Activated naive CD8-positive, alpha-beta T cell treated with anti-CD3 and anti-CD28 coated beads, Interleukin-2, amount 10 ng/mL, durations not matched to agents 7 days and 5 days (primary cell): ENCODE measurements around the gene COL6A1. TPM values are rescaled to one million over a fixed set of nuclear protein-coding genes. Genes with fewer than 3 reads are reported as not detected.

Experiments
- ATAC-seq: fragments of 150-1000 bp; cut with Tn5 transposase; one replicate; pipeline ENCODE4 v1.10.0; 2021; ENCODE audit warnings: low read depth, moderate library complexity
- POLR2A ChIA-PET: fragments of 350-600 bp; sonication (Branson Sonifier 250); formaldehyde crosslinking; loops from one replicate; lab custom pipeline; 2021; ENCODE audit warnings: antibody characterized with exemption; lab: Charles Lee
- DNase-seq: peaks from one replicate; pipeline ENCODE4 v3.0.0; 2021
- H3K27ac Mint-ChIP-seq: one replicate; pipeline ENCODE4 v1.8.0; 2022; ENCODE audit warnings: mild to moderate bottlenecking, mixed read lengths
- H3K27me3 Mint-ChIP-seq: one replicate; pipeline ENCODE4 v1.8.0; 2022; ENCODE audit warnings: mild to moderate bottlenecking, moderate library complexity, mixed read lengths
- H3K36me3 Mint-ChIP-seq: one replicate; pipeline ENCODE4 v1.8.0; 2021; ENCODE audit warnings: mild to moderate bottlenecking, mixed read lengths
- H3K4me1 Mint-ChIP-seq: one replicate; pipeline ENCODE4 v1.8.0; 2021; ENCODE audit warnings: mixed read lengths
- H3K4me3 Mint-ChIP-seq: one replicate; pipeline ENCODE4 v1.8.0; 2022; ENCODE audit warnings: mild to moderate bottlenecking, moderate library complexity, mixed read lengths
- H3K9me3 Mint-ChIP-seq: one replicate; pipeline ENCODE4 v1.8.0; 2021; ENCODE audit warnings: mixed read lengths
- total RNA-seq, 2 experiments: library from RNA; stranded (reverse); gene quantifications; one replicate each; pipeline ENCODE4 v1.2.3, GENCODE V29; 2021

The COL6A1 gene
- total RNA-seq, 2 experiments from 2014 or later = 3.5 to 3.8 TPM

DNA sequence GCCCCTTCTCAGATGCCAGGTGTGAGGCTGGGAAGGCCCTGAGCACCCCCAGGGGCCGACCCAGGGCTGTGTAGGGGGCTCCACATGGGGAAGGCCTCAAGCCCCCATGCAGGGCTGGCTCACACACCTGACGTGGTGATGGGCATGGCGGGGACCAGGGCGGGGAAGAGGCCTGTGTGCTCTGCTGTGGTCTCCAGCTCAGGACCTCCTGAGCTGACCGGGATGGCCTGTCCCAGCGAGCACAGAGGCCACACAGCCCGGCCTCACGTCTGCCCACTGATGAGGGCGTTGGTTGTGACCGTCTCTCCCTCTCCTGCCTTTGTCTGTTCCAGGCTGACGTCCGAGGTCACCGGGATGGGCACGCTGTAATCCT, 40.2 kb upstream of the COL6A1 start:
- no peaks in the 10 kb centered on the region for H3K36me3 Mint-ChIP-seq
- peaks cover 2% of the 10 kb centered on the region for H3K27me3 Mint-ChIP-seq
- H3K9me3 Mint-ChIP-seq = no peaks in the 10 kb centered on the region
- H3K4me3 Mint-ChIP-seq = no peak overlapping the region
- no peak for ATAC-seq
- POLR2A ChIA-PET = no interaction called here
- no peak overlapping the region for H3K27ac Mint-ChIP-seq
- no peaks in the 10 kb centered on the region for H3K4me1 Mint-ChIP-seq
- no peak for DNase-seq

DNA sequence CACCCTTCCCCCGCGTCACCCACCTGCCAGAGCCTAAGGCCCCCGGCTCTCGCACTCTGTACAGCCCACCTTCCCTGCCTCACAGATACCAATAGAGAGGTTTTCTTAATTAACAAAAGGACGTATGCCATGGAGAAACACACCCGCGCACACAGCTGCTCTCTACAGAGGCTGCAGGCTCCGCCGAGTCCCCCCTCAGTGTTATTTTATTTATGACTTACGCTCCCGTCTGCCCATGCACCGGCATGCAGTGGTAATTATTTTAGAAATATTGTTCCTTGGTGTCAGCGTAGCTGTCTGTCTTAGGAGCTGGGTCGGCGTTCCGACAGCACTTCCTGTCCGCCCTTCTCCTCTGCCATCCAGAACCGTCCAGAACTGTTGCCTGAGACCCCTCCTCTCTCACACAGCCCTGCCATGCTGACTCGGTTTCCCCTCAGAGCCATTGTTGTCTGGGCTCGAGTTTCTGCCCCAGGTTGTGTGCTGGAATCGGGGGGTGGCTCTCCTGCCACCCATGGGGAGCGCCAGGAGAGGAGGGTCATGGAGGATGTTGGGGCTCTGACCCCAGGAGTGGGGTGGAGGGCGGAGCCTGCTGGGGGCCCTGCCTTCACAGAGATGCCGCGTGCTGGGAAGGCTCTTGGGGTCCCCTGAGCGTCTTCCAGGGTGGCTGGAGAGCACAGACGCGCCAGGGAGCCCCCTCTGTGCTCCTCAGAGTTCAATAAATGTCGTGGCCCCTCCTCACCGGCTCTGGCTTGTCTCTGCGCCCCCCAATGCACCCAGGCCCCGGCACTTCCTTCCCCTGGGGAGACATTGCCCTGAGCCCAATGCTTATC, 39.6 kb upstream of the COL6A1 start:
- Mint-ChIP-seq H3K4me1 (no peaks in the 10 kb centered on the region), H3K27ac (no peak overlapping the region), H3K36me3 (no peaks in the 10 kb centered on the region), H3K27me3 (peaks cover 2% of the 10 kb centered on the region), H3K9me3 (no peaks in the 10 kb centered on the region), H3K4me3 (no peak overlapping the region)
- DNase-seq (no peak), ATAC-seq (no peak)
- POLR2A ChIA-PET = no interaction called here

DNA sequence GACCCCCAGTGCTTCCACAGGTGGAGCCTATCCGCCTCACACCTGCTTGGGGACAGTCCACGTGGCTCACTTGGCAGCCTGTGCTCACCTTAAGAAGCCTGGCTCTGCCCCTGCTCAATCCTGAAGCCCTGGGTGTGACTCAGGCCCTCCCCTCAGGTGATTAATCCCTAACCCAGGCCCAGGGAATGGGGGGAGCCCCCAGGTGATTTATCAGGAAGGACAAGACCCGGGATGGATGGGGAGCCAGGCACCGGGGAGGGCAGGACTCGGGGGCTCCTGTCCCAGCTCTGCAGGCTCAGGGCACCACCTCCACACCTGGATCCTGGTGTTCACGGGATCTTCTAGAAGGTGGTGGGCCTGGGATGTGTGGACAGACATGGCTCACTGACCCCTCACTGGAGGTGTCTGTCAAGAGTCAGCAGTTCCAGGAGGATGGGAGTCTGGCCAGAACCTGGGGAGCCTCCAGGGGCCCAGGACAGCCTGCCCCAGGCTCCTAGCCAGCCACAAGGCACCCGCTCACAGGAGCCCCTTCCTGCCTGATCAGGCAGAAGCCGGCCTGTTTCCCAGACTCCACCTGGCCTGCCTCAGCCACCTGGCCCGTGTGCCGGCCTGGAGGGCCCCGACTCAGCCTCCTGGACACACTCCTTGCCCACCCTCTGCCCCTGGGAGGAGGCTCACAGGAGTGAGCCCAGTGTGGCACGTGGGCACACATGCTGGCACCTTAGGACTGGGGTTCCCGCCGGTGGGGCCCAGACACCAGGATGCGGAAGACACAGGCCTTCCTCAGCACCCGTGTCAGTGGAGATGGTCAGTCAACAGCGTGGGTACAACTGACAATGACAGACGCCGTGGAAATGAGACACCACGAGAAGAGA, 38.6 kb upstream of the COL6A1 start:
- Mint-ChIP-seq H3K27ac (no peak overlapping the region), H3K4me3 (no peak overlapping the region), H3K36me3 (no peaks in the 10 kb centered on the region), H3K27me3 (no peaks in the 10 kb centered on the region), H3K9me3 (no peaks in the 10 kb centered on the region), H3K4me1 (no peaks in the 10 kb centered on the region)
- POLR2A ChIA-PET = no interaction called here
- DNase-seq = no peak
- no peak for ATAC-seq

DNA sequence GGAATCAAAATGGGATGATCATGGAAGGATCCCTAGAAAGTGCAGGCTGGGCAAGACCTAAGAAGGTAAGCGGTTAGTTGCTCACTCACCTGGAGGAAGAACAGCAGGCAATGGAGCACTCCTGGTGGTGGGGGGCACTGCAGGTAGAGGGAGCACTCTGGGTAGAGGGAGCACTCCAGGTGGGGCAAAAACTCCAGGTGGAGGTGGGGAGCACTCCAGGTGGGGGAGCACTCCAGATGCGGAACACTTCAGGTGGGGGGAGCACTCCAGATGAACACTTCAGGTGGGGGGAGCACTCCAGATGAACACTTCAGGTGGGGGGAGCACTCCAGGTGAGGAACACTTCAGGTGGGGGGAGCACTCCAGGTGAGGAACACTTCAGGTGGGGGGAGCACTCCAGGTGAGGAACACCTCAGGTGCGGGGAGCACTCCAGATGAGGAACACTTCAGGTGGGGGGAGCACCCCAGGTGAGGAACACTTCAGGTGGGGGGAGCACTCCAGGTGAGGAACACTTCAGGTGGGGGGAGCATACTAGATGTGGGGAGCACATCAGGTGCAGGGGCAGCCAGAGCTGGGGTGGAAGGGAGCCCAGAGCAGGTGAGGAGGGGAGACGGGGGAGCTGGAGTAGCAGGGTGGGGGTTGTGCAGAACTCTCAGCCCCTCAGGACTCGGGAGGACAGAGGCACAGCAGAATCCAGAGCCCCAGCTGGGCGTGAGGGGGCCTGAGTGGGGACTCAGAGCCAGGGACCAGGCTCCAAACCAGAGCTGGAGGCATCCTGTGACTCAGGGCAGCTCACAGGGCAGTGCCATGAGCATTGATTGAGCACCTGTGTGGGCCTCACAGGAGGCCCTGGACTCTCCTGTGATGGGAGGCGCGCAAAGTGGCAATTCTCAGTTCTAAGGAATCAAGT, 37.7 kb upstream of the COL6A1 start:
- H3K36me3 Mint-ChIP-seq = no peaks in the 10 kb centered on the region
- DNase-seq = no peak
- H3K9me3 Mint-ChIP-seq = no peaks in the 10 kb centered on the region
- no peaks in the 10 kb centered on the region for H3K27me3 Mint-ChIP-seq
- no peak for ATAC-seq
- no peak overlapping the region for H3K27ac Mint-ChIP-seq
- H3K4me1 Mint-ChIP-seq = no peaks in the 10 kb centered on the region
- no peak overlapping the region for H3K4me3 Mint-ChIP-seq
- POLR2A ChIA-PET = no interaction called here

DNA sequence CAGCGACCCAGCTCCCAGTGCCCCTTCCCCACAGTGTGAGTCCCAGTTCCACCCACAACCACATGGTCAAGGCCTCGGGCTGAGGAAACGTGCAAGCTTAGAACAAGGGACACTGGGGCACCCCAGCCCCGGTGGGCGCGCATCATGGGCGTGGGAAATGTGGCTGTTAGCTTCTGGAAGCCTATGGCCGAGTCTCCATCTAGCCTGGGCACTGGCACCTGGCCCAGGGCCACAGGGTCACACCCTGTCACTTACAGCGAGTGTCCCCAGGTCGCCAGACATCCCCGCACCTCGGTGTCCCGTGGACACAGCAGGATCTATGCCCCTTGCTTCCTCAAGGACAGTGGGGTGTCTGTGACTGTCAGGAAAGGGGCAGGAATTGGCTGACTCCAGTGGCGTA, 37.0 kb upstream of the COL6A1 start:
- Mint-ChIP-seq H3K9me3 (no peaks in the 10 kb centered on the region), H3K27me3 (no peaks in the 10 kb centered on the region), H3K4me3 (no peak overlapping the region), H3K4me1 (no peaks in the 10 kb centered on the region), H3K27ac (no peak overlapping the region), H3K36me3 (no peaks in the 10 kb centered on the region)
- no peak for ATAC-seq
- no peak for DNase-seq
- POLR2A ChIA-PET = no interaction called here

GRCh38 chr21:45945066-45945867, 36.3 kb upstream of the COL6A1 start:
- Mint-ChIP-seq H3K36me3 (no peaks in the 10 kb centered on the region), H3K27ac (no peak overlapping the region), H3K4me1 (no peaks in the 10 kb centered on the region), H3K4me3 (no peak overlapping the region), H3K27me3 (no peaks in the 10 kb centered on the region), H3K9me3 (no peaks in the 10 kb centered on the region)
- ATAC-seq (no peak), DNase-seq (no peak)
- POLR2A ChIA-PET = no interaction called here

- H3K9me3 Mint-ChIP-seq = no peaks in the 10 kb centered on the region
- H3K4me3 Mint-ChIP-seq = no peak overlapping the region
- POLR2A ChIA-PET = no interaction called here
- H3K36me3 Mint-ChIP-seq = no peaks in the 10 kb centered on the region
- no peak for DNase-seq
- no peak for ATAC-seq
- no peaks in the 10 kb centered on the region for H3K4me1 Mint-ChIP-seq
- H3K27me3 Mint-ChIP-seq = no peaks in the 10 kb centered on the region
- H3K27ac Mint-ChIP-seq = no peak overlapping the region
Observed at GRCh38 chr21:45945868-45946210, 35.7 kb upstream of the COL6A1 start.

DNA sequence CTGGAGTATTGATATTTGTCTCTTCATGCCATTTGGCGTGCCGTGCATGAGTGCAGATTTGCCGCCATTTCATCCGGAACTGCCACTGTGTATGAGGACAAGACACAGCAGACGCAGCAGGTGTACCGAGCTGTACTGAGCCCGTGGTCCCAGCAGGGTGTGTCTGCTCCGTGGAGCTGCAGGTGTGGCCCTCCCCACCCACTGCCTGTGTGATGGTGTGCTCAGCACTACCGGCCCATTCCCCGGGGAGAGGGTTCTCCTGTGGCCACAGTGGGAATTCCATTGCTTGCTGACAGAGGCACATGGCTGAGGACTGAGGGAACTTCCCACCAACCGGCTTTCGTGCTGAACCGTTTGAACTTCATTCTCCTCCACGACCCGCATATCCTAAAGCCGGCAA, 34.3 kb upstream of the COL6A1 start:
- no peaks in the 10 kb centered on the region for H3K36me3 Mint-ChIP-seq
- H3K27ac Mint-ChIP-seq = no peak overlapping the region
- peaks cover 3% of the 10 kb centered on the region for H3K27me3 Mint-ChIP-seq
- POLR2A ChIA-PET = no interaction called here
- H3K4me3 Mint-ChIP-seq = no peak overlapping the region
- no peak for ATAC-seq
- no peak for DNase-seq
- no peaks in the 10 kb centered on the region for H3K4me1 Mint-ChIP-seq
- no peaks in the 10 kb centered on the region for H3K9me3 Mint-ChIP-seq

GRCh38 chr21:45947716-45948255, 33.8 kb upstream of the COL6A1 start:
- no peak for ATAC-seq
- Mint-ChIP-seq H3K4me3 (no peak overlapping the region), H3K27me3 (peaks cover 5% of the 10 kb centered on the region)

GRCh38 chr21:45948576-45949141, 32.9 kb upstream of the COL6A1 start:
- Mint-ChIP-seq H3K27ac (no peak overlapping the region), H3K9me3 (no peaks in the 10 kb centered on the region), H3K4me3 (no peak overlapping the region), H3K36me3 (no peaks in the 10 kb centered on the region), H3K4me1 (no peaks in the 10 kb centered on the region), H3K27me3 (peaks cover 7% of the 10 kb centered on the region)
- POLR2A ChIA-PET = no interaction called here
- no peak for DNase-seq
- no peak for ATAC-seq

More at GRCh38 chr21:45947716-45948255, 33.8 kb upstream of the COL6A1 start:
- Mint-ChIP-seq H3K27ac (no peak overlapping the region), H3K9me3 (no peaks in the 10 kb centered on the region), H3K36me3 (no peaks in the 10 kb centered on the region), H3K4me1 (no peaks in the 10 kb centered on the region)
- POLR2A ChIA-PET = no interaction called here
- DNase-seq = no peak

DNA sequence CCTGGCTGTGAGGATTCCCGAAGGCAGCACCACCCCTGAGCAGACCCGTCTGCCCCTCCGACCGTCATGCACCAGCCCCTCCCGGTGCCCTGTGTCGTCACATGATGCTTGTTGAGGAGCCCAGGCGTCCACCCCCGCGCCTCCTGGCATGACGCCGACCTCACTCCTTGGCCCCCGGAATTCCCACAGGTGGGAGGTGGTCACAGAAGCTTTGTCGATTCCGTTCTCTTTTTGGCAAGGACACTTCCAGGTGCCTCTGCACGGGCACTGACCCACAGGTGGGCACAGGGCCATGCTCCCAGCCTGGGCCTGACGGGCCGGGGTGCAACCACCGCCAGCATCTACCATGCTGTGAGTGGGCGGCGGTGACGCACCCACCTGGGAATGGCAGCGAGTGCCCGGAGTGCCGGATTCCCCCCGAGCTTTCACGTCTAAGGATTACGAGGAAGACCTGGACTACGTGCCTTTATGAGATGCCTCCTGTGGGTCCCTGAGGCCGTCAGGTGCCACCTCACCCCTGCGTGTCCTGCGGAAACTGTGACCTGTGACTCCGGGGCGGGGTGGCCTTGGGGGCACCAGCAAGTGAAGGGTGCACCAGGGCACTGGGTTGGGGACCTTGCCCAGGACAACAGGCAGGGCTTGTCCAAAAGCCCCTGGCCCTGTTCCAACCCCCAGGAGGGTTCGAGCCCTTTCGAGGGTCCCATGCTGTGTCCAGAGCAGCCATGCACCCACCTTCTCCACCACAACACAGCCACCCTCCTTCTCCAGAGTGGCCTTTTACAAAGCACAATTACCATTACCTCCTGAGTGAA, 31.4 kb upstream of the COL6A1 start:
- Mint-ChIP-seq H3K27me3 (peaks cover 10% of the 10 kb centered on the region), H3K27ac (no peak overlapping the region), H3K9me3 (no peaks in the 10 kb centered on the region), H3K4me3 (no peak overlapping the region), H3K4me1 (no peaks in the 10 kb centered on the region), H3K36me3 (no peaks in the 10 kb centered on the region)
- POLR2A ChIA-PET = no interaction called here
- DNase-seq = no peak
- ATAC-seq = no peak
